Stimulated activated CD8-positive, alpha-beta memory T cell treated with anti-CD3 and anti-CD28 coated beads, Interleukin-15, amount 100 ng/mL, for 4 hours (primary cell): Measurements from ENCODE around the gene OR52D1.

Experiments
- DNase-seq, 2 donors: peaks; one replicate each; pipeline ENCODE4 v3.0.0-alpha.2; 2020; ENCODE audit warnings: low read depth in 2 of 2

OR52D1 gene

GRCh38 chr11:5509803-5510202, 21.3 kb downstream of the OR52D1 start, which contains the start of gene UBQLN3:
Gene UBQLN3 (minus strand): TSS chr11:5509957. CDS start chr11:5509558, 399 bp downstream.
- DNase-seq = no peak

GRCh38 chr11:5514841-5515240, 26.4 kb downstream of the OR52D1 start:
- no peak for DNase-seq

GRCh38 chr11:5516599-5516998, 28.1 kb downstream of the OR52D1 start, which contains the start of gene UBQLNL:
Gene UBQLNL (minus strand): TSS chr11:5516699. CDS start chr11:5516441, 258 bp downstream.
- DNase-seq = no peak

GRCh38 chr11:5521540-5521939, 33.1 kb downstream of the OR52D1 start:
- no peak for DNase-seq

GRCh38 chr11:5522308-5522707, 33.8 kb downstream of the OR52D1 start:
- DNase-seq = no peak

GRCh38 chr11:5524756-5525155, 36.3 kb downstream of the OR52D1 start:
- DNase-seq = no peak

- DNase-seq = no peak
Measured at GRCh38 chr11:5527716-5528115, 39.2 kb downstream of the OR52D1 start.

GRCh38 chr11:5528495-5528894, 40.0 kb downstream of the OR52D1 start:
- DNase-seq = no peak

GRCh38 chr11:5531053-5531831, 42.8 kb downstream of the OR52D1 start:
- no peak for DNase-seq

GRCh38 chr11:5534046-5534445, 45.6 kb downstream of the OR52D1 start:
- no peak for DNase-seq

- no peak for DNase-seq
Measured at GRCh38 chr11:5536482-5536881, 48.0 kb downstream of the OR52D1 start.
